GM19193 (cell line): Measurements from ENCODE around the gene PUS1.

Experiments used
- POLR2A ChIP-seq: IDR thresholded peaks from 4 replicates; pipeline ENCODE4 v1.6.1; 2011; ENCODE audit not compliant: insufficient read depth, insufficient read length; ENCODE audit errors: extremely low read depth

The PUS1 gene

DNA sequence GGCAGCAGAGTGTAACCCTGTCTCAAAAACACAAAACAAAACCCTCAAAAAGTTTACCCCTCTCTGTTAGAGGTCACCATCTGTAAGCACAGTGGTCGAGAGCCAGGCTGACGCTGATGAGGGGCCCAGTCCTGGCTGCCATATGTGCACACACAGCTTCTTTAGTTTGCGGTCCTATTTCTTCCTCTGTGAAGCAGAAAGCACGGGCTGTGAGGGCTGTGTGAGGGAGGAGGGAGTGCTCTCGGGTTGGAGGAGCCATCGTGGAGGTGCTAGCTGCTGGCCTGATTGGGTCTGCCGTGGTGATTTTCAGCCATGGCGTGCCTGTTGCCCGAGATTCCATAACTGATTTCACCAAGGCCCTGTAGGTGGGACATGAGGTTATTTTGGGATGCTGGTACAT lies 31.2 kb upstream of the PUS1 start:
- no peak for TF ChIP-seq POLR2A

- TF ChIP-seq POLR2A = no peak
These were observed 28.7 kb upstream of the PUS1 start for GRCh38 chr12:131900397-131900796.

- no peak for TF ChIP-seq POLR2A
These were observed 27.4 kb upstream of the PUS1 start for GRCh38 chr12:131901431-131902331.

DNA sequence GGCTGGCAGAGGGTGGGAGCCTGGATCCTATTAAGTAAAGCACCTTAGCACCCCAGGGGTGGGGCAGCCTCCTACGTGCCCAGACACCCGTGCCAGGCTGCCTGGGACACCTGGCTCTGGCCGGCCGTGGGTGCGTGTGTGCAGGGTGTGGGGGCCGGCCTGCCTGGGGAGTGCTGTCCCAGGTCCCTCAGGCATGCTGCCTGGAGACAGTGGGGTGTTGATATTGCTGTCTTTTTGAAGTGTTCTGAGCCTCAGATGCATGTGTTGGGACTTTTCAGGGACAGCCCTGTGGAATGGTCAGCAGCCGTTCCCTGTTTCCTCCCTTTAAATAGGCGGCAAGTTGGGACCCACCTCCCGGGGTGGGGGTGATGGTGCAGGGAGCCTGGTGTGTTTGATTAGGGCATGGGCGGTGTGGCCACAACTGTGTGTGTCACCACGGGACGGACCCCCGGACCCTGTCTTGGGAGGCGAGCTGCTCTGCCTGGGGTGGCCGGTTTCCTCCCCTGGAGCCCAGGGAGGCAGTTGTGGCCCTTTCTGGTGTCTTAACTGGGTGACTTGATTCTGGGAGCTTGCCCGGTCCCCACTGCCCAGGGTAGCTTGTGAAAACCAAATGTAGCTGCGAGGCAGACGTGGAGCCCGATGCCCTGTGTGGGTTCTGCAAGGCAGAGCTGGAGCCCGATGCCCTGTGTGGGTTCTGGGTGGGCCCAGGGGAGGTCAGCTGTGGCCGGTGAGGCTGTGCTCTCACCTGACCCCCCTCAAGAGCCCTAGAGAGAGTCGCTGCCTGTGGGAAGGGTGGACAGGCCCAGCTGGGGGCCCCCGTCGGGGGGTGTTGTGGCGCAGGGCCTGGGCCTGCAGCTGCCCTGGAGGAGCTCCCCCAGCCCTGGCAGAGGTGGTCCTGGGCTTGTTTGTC lies 26.5 kb upstream of the PUS1 start:
- no peak for TF ChIP-seq POLR2A

DNA sequence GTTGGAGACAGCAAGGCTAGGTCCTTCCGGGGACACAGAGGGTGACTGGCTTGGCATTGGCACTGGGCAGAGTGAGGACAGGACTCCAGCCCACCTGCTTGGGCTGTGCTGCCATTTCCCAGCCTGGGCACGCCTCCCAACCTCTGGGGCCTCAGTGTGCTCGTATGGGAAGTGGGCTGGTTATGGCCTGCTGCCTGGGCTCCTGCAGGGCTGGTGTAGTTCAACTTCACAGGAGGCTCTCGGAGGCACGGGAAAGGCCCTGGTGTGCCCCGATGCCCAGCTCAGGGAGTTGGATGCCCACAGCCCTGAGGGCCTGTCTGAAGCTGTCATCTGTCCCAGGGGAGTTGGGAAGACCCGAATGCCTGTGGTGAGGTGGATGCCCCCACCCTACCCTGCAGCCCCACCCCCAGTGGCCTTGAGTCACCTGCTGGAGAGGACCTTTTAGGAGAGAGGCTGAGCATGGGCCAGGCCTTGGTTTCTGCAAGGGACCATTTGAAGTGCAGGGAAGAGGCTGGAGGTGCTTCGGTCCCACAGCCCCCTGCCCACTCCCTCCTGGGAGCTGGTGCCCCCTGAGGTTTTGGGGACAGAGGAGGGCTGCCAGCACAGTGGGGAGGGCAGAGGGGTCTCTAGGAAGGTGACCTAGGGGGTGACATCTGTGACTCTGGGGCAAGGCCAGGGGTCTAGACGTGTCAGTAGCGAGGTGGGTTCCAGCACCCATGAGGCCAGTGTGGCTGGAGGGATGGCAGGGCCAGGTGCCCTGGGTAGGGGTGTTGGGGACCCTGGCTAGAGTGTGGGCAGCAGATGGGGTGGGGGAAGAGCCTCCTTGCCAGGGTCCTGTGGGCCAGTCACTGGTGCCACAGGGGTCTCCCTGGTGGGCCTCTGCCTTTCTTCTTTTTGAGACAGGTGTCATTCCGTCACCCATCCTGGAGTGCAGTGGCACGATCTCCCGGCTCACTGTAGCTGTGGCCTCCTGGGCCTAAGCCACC lies 25.5 kb upstream of the PUS1 start:
- TF ChIP-seq POLR2A = no peak

GRCh38 chr12:131904346-131904745 lies 24.7 kb upstream of the PUS1 start:
- no peak for TF ChIP-seq POLR2A

GRCh38 chr12:131905081-131905629 lies 23.9 kb upstream of the PUS1 start:
- TF ChIP-seq POLR2A = no peak

- no peak for TF ChIP-seq POLR2A
These were observed 23.4 kb upstream of the PUS1 start for GRCh38 chr12:131905630-131906091.

DNA sequence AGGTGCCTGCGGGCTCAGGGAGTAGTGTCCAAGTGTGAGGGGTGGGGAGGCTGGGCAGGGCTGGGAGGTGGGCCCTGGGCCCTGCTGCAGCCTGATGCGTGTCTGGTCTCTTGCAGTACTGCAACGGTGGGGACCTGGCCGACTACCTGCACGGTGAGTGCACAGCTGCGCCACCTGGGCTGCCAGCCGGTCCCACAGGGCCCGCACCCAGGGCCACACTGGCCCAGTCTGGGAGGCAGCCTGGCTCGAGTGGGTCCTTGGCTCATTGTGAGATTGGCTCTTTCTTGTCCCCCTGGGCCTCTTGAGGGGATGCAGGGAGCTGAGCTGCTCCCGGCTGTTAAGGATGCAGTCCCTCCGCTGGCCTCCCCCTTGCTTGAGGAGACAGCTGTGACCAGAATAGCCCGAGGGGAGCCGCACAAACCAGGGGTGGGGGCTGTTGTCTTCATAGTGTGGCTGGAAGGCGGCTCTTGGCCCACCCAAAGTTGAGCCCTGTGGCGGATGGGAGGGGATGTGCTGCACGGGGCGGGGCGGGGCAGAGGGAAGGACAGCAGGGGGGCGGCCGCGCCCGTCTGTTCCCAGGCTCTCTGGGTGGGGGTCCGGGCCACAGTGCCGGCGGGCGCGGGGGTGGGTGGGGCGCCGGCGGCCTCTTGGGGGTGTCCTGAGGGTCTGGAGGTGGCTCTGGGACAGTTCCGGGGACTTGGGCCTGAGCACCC lies 21.5 kb upstream of the PUS1 start:
- no peak for TF ChIP-seq POLR2A

DNA sequence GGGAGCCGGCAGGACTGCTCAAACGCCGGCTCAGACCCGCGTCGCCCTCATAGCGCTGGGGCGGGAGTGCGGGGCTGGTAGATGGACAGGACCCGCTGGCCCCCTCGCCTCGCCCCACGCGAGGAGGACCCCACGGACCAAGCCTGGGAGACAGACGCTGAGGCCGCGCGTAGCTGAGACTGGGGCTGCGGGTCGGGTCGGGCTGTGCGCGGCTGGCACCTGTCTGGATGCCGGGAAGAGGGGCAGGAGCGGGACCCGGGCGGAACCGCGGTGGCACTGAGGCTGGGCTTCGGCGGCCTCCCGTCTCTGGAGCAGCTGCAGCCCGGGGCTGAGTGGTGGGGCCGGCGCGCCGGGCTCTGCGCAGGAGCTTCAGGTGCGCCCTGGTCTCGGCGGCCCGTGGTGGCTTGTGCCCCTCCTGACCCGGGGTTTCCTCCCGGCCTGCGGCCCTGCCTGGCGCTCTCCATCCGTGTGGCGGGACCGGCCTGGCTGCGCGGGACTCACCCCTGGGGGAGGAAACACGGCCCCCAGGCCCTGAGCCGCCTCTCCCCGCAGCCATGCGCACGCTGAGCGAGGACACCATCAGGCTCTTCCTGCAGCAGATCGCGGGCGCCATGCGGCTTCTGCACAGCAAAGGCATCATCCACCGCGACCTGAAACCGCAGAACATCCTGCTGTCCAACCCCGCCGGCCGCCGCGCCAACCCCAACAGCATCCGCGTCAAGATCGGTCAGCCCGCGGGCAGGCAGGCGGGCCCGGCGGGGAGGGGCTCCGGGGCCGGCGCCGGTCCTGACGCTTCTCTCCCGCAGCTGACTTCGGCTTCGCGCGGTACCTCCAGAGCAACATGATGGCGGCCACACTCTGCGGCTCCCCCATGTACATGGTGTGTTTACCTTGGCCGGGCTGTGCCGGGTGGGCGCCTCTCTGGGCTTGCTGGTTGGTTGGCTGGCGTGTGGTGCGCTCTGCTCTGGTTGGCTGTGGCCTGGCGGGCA lies 20.7 kb upstream of the PUS1 start:
- TF ChIP-seq POLR2A = no peak

DNA sequence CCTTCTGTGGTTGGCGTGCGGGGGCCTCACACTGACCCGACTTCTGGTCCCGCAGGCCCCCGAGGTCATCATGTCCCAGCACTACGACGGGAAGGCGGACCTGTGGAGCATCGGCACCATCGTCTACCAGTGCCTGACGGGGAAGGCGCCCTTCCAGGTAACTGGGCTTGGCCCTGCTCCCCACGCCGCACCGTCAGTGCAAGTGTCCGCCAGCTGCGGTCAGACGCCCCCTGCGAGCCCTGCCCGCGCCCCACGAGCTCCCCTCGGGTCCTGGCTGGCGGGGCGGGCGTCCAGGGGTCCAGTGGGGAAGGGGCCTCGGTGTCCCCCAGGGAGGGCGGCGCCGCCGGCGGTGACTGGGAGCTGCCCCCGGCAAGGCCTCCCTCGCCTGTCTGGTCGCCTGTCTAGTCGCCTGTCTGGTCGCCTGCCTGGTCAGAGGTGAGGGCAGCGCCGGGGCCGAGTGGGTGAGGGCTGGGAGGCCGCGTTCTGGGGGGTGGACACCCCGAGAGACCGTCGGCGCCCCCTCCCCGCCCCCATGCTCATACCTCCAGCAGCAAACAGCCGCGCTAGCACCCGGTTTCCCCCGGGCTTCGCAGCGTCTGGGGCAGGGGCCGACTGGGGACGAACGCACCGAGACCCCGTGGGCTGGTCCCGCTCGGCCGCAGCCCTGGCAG lies 19.9 kb upstream of the PUS1 start:
- no peak for TF ChIP-seq POLR2A

DNA sequence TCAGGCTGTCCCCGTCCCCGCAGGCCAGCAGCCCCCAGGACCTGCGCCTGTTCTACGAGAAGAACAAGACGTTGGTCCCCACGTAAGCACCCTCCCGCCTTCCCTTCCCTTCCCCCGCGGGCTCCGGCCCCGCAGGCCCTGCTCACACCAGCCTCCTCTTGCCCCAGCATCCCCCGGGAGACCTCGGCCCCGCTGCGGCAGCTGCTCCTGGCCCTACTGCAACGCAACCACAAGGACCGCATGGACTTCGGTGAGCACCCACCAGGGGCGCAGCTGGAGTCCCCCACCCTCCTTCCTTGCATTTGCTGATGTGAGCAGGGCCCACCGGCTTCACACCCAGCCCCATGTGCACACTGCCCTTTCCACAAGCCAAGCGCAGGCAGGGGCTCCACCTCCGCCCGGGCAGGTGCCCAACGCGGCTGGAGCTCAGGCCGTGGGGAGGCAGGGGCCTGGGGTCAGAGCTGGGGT lies 19.3 kb upstream of the PUS1 start:
- TF ChIP-seq POLR2A = no peak
